Measurements from ENCODE around the gene MYO16.
"Not testable (repeated sequence)": the region's sequence is repeated elsewhere in the genome, so short reads cannot be mapped to it uniquely, and the experiment has no call there.

Gene MYO16

DNA sequence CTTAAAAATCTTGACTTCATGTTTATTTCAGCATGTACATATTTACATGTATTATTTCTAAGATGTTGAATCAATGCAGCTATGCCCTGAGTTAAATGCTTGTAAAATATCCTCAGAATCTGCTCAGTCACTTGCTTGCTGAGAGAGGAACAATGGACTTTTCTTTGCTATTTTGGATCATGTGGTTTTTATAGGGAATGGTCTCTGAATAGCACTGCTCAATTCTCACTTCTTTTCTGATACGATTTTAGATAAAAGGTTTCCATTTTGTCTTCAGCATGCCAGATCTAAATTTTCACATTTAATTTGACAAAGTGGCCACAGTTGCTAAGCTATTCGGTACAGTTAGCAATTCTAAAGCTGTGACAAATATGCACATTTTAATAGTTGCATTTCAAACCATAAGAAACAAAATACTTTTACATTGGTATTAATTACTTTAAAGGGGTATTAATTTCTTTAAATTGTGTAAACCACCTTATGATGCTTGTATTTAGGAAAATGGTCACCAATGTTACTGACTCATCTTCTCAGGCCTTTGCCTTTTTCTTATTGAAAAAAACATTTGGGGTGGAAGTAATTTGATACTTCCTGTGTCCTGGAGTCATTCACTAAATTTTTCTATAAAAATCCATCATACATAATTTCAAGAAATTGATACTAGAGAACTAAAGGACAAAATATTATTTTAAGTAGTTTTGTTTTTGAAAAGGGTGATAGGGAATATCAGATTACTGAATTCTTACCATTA is 113.5 kb downstream of the MYO16 start:
- no peak for DNase-seq (ENCODE audit: low spot score)

DNA sequence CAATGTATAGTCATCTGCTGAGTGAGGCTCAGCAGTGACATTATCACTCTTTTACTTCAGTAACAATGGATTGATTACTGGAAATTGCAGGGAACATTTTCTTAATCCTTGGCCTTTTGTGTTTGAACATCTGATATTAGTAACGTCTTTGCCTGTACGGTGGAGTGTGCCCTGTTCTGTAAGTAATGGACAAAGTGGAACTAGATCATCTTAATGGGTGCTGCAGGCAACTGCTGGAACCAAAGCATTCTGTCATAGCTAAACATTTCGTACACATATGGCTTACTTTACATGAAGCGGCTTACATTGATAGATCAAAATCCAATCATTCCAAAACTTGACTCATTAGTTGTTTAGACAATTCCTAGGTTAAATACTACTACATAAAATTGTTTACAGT is 114.1 kb downstream of the MYO16 start:
- no peak for DNase-seq (ENCODE audit: low spot score)

DNA sequence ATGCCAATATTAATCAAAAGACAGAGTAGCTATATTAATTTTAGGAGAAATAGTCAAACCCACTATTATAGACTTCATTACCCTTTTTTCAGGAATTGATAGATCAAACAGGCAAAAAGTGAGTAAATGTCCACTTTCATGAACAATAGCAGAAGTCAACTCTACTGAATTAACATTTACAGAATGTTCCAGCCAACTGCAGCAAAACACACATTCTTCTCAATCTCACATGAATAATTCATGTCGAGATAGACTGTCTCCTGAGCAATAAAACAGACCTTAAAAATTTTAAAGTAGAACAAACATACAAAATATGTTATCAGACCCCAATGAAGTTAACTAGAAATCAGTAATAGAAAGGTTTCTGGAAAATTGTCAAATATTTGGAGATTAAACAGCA is 118.4 kb downstream of the MYO16 start:
- no peak for DNase-seq (ENCODE audit: low spot score)

DNA sequence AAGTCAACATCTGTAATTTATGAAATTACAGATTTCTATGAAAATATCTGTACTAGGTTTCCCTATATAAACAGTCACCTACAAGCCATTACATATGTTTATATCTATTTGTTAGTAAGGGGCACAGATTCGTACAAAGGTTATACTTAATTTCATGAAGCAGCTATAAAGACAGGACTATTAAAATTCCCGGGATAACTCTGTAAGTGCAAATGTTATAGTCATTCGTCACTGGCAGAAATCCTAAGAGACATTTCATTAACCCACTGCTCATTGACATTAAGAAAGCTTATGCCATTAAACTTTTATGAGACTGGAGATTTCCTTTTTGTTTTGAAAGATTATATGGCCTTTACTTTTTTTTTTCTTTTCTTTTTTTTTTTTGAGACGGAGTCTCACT is 122.9 kb downstream of the MYO16 start:
- no peak for DNase-seq (ENCODE audit: low spot score)

DNA sequence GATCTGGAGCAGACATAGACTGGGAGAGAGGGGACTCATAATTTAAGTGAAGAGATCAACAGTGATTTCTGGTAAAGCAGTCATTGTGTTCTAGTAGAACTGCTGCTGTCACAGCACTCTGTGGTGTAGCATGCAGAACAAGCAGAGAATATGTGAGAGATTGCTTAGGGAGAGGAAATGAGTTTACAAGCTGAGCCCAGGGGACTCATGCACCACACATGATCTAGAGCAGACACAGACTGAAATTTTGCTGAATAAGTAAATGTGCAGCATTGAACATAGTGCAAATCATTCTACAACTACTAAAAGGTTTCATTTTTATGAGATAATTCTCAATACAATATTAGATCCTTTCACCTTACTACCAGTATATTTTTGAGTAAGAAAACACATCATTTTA is 125.7 kb downstream of the MYO16 start:
- DNase-seq (ENCODE audit: low spot score) = no peak

DNA sequence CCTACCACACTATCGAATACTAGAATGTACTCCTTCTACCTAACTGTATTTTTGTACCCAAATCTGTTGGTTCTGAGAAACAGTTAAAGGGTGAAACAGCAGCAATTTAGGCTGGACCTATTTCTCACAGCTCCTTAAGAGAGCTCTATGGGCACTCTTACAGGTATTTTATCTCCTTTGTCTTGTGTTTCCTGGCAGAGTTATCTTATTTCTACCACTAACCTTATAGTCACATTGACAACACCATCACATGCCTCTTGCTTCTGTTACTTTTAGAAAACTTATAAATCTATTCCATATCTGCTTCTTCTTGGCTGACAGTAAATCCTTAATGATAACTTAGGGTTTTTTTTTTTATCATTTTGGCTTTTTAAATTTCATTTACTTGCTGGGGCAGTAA is 130.7 kb downstream of the MYO16 start:
- no peak for DNase-seq (ENCODE audit: low spot score)

DNA sequence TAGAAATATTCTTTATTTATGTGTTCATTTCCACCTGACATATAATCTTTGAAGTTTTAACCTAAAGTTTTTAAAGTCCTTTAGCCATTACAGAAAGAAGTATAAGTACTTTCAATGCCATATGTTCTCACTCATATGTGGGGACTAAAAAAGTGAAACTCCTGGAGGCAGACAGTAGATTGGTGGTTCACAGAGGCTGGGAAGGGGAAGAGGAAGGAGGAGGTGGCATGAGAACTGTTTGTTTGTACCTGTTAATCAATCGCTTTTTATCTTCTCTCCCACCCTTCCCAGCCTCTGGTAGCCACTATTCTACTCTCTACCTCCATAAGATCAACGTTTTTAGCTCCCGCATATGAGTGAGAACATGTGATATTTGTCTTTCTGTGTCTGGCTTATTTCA is 131.1 kb downstream of the MYO16 start:
- DNase-seq (ENCODE audit: low spot score) = no peak

DNA sequence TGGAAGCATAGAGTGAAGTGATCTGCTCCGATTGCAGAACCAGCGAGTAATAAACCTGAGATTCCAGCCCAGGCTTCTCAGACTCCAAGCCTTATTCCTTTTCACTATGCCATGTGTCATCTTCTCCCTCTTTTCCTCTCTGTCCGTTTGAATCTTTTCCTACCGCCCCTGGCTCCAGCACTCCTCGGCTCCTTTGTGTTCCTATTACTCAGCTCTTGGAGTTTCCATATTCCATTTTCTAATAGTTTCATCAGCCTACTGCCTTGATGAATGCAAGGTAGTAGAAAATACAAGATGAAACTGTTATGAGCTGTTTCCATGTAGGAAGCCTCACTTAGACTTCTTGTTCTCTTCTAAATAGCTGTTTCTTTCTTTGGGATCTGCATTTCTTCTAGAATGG is 138.6 kb downstream of the MYO16 start:
- DNase-seq (ENCODE audit: low spot score) = no peak

DNA sequence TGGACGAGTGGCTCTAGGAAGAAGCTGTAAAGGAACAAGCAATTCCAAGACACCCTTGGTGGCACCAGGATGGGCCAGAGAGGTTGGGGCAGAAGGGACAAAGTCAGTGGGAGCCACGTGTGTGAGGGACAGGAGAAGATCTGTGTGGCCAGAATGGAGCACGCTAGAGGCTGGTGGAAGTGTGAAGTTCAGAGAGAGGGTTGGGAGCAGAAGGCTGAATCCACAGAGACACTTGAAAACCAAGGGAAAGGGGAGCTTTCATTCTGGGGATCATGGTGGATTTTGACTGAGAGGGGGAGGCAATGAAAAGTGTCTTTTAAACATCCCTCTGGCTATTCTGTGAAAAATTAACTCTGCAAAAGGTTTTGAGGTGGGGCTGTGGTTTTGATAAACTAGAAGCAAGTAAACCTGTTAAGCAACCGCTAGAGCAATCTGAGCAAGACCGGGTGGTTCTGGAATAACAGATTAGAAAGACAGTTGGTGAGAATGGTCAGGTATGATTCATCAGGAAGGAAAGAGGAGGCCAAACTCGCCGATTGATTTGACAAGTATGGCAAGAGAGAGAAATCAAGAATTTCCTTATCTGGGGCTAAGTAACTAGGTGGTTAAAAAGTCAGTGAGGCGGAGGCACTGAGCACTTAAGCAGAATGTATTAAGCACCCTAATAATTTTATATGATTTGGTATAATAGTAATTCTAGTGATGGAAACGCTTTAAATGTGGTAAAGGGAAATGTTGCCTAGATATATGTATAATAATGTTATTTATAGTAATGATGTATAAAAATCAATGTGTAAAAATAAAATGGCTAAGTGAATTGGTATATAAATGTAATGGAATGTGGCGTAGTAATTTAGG is 140.0 kb downstream of the MYO16 start:
- no peak for DNase-seq (ENCODE audit: low spot score)

DNA sequence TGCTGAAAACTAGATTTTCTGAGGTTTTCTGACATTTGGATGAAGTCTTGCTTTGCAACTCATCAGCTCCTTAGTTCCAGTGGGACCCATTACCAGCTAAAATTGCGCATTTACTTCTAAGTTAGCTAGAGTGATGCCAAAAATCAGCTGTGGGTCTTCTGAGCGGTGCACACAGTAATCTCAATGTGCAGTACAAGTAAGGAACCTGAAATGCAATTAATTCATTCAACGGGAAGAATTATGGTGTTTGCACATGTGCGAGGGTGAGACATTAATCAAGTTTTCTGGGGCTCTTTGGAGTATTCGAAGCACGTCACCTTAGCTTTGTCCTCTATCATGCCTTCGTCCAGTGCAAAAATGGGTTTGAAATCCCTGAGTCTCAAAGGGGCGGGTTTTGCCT is 146.2 kb downstream of the MYO16 start:
- no peak for DNase-seq (ENCODE audit: low spot score)

DNA sequence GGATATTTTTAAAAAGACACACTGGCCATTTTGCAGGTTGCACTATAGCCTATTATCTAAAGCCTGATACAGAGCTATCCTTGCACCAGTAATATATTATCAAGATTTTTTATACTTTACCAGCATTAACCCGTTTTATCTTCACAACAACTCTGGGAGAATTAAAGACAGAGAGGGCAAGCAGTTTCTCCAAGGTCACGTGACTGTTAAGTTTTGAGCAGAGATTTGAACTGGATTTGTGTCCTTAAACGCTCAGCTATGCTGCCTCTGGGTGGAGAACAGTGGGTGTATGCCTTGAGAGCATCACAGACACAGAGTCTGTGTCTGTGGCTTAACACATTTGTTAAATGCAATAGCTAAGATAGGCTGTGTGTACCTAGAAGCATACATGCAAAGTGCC is 147.2 kb downstream of the MYO16 start:
- DNase-seq (ENCODE audit: low spot score) = no peak

DNA sequence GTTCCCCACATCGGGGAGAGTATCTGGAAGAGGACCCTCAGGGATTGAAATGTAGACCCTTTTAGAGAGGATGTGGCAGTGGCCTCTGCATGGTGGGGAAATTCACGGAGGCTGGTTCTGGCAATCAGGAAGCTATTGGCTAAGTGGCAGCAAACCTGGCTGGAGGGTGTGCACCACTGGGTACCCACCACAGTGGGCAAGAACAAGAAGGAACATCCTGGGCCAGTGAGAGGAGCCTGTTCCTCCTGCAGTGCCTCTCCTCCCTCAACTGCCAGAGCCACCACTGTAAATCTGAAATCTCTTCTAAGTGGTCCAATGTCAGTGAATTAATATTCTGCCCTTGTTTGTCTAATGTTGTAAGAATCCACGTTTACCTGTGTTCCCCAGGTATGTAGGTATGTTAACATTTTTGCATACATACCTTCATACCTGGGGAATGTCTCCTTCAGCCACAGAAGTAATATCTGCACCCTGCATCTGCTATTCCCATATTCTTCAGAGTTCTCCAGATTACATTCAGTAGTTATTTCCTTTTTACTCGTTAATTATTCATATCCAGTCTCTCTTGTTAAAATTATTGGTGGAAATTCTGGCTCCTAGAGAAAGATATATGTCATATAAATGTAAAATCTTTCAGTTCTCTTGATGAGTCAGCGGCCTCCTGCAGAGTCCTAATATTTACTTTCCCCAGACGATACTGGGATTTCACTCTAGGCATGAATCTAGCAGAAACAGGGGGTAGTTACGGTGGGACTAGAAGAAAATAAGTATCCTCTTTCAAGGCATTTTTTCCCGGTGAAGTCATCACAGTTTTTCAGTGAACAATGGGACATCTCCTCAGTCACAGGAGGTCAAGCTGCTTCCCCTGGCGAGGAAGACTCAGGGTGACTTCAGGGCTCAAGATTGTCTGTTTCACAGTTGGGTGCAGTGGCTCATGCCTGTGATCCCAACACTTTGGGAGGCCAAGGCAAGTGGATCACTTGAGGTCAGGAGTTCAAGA is 148.3 kb downstream of the MYO16 start:
- DNase-seq (ENCODE audit: low spot score) = no peak

DNA sequence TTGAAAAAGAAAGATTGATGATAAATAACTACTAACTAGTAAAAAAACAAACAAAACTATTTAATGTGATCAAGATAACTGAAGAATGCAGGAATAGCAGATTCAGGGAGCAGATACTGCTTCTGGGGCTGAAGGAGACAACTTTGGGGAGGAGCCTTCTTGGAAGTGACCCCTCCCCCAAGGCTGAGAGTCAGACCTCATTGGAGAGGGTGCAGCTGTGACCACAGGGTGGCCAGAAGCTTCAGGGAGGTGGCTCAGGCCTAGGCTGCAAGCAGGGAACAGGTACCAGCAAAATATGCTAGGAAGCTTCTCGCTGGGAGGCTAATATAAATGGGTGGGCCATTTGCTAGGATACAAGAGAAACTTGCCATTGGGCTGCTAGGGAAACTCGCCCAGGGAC is 149.9 kb downstream of the MYO16 start:
- no peak for DNase-seq (ENCODE audit: low spot score)

DNA sequence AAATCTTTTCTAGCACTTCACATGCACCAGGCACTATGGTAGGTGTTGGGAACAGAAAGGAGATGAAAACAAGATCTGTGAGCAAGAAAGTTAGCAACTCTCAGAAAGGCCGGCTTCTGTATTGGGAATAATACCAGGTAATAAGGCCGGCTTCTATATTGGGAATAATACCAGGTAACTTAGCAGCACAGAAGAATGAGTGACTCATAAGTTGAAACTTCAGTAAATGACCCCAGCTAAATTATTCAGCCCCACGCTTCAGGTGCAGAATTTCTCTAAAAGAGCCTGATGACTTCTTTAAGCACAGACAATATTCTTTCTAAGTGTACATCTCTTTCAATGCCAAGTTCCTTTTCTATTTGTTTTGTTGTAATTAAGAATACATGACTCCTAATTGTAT is 151.3 kb downstream of the MYO16 start:
- DNase-seq (ENCODE audit: low spot score) = no peak

DNA sequence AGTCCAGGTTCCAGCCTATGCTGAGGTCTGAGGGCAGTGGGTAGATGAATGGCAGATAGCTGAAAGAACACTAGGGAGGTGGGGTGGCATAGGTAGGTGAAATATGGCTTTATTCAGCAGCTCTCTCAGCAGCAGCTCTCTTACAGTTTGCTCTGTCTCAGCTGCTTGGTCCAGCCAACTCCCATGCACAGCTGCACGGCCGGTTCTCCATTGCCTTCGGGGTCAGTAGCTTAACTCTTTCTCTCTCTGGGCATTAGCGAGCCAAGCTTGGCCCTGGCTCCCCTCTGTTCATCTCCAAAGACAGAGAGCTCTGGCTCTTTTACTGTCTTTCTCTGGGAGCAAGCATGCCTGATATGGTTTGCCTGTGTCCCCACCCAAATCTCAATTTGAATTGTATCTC is 151.9 kb downstream of the MYO16 start:
- no peak for DNase-seq (ENCODE audit: low spot score)

DNA sequence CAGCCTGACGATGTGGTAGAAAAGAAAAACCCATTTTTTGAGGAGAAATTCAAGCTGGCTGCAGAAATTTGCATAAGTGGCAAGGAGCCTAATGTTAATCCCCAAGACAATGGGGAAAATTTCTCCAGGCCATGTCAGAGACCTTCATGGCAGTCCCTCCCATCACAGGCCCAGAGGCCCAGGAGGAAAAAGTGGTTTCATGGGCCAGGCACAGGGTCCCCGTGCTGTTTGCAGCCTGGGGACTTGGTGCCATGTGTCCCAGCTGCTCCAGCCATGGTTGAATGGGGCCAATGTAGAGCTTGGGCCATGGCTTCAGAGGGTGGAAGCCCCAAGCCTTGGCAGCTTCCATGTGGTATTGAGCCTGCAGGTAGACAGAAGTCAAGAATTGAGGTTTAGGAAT is 153.1 kb downstream of the MYO16 start:
- not testable (repeated sequence) for DNase-seq (ENCODE audit: low spot score)

DNA sequence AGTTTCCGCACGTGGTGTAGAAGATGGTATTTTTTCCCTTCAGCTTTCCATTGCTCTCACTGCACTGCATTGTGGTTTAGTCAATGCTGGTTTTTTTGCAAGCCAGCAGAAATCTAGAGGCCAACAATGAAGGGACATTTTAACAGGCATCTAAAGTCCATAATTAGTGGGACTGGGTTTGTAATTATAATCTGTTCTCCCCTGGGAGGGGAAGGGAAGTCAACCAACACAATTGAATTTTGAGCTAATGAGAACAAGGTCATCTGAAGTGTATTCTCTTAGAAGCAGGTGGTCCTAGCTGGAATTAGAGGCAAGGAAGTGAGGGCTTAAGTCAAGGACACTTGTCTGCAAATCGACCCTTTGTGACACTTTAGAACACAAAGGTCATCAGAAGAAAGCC is 156.4 kb downstream of the MYO16 start:
- no peak for DNase-seq (ENCODE audit: low spot score)

DNA sequence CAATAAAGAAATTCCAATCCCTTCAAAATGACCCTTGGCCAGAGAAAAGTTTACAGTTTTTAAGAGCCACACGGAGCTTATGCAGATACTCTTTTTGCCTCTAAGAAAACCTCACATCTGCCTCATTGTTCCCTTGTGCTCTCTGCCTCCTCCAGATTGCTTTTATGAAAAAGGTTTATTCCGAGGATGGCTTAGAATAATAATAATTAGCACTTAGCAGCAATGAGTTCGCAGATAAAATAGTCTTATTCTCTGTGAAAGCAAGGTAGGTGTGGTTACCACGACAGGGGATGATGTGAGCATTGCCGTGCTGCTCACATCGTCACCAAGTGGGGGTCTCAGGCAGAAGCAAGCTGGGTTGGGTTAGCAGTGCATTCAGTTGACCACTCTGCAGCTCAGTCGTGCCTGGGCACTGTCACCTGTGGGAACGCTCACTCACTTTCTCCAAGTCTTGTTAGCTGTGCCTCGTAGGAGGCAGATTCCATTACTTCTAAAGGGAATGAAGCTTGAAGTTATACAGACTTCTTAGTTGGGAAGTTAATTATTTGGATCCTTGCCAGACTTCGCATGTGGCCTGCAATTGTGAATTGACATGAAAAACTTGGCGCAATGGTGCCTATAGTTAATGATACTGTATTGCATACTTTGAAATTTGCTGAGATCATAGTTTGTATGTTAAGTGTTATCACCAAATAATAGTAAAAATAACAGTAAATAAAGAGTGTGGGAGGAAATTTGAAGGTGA is 157.2 kb downstream of the MYO16 start:
- no peak for DNase-seq (ENCODE audit: low spot score)

DNA sequence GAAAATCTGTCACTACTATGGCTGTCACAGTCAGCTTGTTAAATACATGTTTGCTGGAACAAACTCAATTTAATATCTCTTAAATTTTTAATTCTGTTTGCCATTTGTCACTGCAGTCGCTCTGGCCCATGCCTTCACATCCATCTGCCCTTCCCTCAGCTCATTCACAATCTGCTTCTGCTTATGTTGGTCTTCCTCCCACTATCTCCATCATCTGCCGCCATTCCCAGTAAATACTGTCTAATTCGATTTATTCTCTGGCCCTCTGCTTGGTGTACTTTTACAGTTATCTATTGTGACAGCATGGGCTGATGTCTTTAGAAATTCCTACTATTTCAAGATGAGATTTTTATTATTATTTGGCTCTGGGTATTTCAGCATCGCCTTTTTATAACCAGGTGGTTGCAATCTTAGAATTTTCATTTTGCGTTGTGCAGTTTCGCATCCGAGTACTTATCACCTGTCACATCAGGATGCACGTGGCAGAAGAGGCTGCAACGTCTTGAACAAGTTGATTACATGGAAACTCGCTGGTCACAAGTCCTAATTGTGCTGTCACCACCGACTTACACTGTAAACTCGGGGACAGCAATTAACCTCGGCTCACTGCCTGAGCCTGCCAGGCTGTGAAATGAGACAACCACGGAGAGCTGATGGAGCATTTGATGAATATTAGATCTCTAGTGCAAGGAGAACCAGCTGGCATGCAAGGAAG is 158.4 kb downstream of the MYO16 start:
- no peak for DNase-seq (ENCODE audit: low spot score)

DNA sequence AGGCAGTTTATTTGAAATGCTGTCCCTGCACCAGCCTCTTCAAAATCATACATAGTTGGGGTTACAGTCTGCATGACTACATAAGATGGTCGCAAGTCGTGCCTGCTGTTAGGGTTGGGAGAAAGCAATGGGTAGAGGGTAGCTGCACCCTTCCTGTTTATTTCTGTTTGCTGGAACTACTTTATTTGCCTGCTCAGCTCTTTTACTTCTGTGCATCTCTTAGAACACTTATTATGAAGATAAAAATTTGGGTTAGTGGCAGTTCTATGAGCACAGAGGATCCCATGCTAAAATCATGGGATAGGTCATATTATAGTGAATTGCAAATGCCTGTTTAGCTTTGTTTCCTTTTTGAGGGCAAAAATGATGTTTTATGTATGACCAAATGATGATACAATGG is 160.1 kb downstream of the MYO16 start:
- no peak for DNase-seq (ENCODE audit: low spot score)

DNA sequence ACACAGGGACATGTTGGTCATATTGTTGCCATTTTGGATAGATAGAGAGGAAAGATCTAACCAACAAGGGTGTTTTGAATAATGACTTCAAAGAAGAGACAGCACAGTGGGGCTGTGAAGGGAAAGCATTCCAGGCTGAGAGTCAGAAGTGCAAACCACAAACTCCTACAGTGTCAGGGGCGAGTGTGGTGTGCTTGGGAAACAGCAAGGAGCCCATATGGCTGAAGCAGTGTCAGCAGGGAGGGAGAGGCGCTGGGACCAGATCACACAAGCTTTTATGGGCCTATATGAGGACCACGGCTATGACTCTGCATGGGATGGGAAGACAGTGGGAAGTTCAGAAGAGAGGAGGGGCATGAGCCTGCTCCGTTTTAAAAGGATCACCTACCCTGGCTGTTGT is 166.4 kb downstream of the MYO16 start:
- no peak for DNase-seq (ENCODE audit: low spot score)
